ENCODE data around the gene JPH4. TPM values are rescaled to one million over a fixed set of nuclear protein-coding genes. Genes with fewer than 3 reads are reported as not detected.
A peak's percentile ranks its signal among the peaks of the same experiment; 100 is the strongest.
"Not testable (repeated sequence)": the region's sequence is repeated elsewhere in the genome, so short reads cannot be mapped to it uniquely, and the experiment has no call there.

JPH4 gene
- total RNA-seq = 1.1 TPM

DNA sequence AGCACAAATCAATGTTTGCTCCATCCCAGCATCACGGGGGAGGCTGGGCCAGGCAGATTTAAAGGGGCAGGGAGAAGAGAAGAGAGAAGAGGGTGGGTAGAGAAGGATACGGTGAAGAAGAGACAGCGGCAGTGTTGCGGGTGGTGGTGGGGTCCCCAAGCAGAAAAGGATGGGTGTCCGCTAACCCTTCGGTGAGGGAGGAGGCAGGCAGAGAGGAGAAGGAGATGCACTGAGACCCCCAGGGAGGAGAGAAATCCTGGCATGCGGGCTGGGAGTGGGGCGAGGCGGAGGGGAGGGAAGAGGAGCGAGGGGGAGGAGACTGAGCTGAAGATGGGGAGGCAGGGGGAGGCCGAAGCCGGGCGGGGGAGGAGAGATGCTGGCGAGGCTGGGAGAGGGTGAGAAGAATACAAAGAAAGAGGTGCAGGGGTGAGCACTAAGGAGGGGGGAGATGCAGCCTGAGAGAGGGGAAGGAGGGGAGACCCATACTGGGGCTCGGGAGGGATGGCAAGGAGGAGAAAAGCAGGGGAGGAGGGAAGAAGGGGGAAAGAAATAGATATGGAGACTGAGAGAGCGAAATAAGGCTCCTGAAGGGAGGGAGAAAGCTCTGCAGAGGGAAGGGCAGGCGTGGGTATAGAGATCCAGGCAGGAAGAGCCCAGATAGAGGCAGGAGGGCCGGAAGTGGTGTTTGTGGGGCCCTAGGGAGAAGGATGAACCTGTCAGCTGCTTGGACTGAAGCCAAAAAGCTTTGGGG, at the start of gene JPH4:
Gene JPH4 (minus strand): TSS at position 231 of the 751 bp plus-strand sequence. CDS start 1,337 bp downstream, outside the sequence.
- DNase-seq = peak; percentile 46

DNA sequence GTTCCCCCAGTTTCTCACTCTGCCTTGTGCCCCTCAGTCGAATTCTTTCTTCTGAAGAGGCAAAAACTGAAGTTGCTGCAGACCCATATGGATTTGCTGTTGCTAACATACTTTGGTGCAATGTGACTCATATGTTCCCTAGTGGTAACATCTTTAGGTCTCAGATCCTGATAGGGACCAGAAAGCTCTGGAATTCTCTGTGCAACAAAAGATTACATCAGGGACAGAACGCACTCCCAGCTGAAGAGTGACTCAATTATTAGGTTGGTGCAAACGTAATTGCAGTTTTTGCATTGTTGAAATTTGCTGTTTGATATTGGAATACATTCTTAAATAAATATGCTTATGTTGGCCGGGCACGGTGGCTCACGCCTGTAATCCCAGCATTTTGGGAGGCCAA, 49.4 kb upstream of the JPH4 start:
- DNase-seq = no peak

DNA sequence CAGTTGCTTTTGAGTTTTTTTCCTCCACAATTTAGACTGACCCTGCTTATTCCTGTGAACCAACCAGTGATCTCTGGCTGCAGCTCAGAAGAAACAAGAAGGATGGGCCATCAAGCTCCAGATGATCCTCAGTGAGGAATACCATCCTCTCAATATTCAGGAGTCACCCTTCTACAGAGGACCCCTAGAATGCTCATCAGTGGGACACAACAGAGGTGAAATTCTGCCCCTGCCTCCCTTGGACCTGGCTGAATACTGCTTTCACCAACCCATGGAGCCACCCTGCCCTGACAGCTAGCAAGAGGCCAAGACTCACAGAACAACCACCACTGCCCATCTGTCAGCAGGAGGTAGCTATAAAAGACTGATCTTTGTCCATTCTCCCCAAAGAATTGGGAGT, 48.4 kb upstream of the JPH4 start:
- no peak for DNase-seq

DNA sequence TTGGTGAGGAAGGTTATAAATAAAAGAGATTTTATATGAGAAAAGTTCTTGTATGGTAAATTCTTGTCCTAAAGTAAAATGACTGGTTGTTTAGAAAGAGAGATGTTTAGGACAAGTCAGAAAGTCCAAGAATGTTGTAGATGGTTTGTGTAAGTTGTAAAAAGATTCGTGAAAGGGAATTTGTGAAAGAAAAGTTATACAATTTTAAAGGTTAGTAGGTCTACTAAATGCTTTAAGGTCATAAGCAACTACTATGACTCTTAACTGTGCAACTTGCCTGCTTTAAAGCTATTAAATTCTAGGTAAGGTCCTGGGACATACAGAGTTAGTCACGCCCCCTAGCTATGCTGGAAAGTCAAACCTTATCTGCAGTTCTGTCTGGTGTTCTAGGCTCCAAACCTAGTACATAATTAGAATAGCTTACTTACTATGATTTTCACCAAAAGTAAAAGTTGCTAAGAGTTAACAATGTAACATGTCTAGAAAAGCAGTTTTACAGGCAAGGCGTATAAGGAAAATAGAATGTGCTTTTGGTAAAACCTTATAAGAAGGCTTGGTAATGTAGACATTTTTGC, 46.3 kb upstream of the JPH4 start:
- DNase-seq = no peak

DNA sequence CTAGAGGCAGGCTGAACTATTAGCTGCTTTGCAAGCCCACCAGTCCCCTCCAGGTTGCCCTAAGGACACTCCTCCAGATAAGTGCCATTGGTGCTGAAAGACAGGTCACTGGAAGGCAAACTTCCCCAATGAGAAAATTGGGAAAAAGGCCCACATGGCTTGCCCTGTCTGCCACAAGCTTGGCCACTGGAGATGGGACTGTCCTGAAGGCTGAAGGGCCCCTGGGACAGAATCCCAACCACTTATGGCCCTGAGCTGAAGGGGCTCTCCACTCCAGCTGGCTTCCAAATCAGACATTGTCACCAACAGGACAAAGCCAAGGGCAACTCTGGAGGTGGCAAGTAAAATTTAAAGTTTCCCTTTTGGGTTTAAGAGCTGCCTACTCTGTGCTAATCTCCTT, 45.4 kb upstream of the JPH4 start:
- DNase-seq = no peak

DNA sequence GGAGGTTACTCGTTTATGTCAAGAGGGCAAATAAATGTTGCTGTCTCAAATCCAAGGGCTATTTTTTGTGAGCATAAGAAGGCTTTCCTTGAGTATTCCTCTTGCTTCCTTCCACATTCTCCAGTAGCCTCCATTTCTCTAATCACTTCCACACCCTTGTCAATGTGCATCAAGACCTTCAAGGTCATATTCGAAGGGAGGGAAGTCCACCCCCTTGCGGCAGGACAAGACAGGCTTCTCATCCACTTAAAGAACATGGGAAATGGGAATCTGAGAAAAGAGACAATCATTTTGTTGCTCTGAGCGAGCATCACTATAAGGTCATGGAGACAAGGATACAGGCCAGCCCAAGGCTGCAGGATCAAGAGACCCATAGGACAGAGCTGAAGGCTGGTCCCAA, 44.4 kb upstream of the JPH4 start:
- no peak for DNase-seq

DNA sequence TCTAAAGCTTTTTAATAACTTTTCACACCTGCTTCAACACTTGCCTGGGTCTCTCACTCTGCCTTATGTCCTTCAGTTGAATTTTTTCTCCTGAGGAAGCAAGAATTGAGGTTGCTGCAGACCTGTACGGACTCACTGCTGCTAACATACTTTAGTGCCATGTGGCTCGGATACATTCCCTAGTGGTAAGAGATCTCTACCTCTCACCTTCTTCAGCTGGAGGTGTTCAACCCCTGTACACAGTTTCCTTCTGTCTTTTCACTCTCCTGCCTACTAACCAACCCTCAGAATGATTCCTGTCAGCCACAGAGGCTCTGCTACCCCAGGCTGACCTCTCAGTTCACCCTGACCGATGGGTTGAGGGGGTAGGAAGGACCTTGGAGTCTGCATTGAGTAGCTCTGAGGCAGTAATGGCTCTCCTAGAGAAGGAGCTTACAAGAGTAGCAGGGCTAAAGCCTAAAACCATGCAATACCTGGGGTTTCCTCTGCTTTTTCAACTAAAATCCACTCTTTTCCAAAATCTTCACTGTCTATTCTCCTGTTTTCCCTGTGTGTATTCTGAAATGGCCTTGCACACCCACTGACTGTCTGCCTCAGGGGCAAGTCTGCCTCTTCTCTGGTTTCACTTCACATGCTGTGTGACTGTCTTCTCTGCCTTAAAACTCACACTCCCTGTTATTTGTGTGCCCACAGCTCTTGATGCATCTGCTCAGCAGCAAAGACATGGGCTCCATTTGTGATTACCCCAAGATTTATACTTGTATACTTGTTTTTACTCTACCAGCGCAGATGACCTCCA, 43.5 kb upstream of the JPH4 start:
- no peak for DNase-seq

DNA sequence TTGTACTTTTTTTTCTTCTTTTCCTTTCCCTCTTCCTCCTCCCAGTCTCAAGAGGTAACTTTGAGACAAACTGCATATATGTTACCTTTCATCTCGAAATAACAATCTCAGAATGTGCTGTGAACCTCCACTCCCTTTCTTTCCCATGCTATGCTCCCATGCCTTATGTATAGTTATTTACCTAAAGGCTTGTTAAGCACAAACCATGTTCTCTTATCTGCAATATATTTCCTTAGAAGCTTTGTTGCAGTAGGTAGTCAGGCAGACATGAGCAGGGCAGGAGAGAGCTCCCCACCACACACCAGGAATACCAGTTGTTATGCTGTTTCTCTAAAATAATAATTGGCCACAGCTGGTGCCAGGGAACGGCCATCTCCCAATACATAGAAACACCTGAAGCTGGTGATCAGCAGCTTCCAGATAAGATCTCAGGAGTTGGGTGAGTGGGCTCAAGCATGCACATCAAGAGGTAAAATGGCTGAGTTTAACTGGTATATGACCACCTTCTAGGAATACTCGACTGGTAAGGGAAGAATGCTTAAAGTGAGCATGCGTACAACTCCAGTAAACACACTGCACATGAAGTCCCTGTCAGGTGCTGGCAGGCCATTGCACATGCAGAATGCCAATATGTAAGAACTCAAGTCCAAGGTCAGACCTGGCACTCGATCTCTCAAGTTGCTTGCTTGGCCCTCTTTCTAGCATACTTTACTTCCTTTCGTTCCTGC, 42.8 kb upstream of the JPH4 start:
- no peak for DNase-seq

DNA sequence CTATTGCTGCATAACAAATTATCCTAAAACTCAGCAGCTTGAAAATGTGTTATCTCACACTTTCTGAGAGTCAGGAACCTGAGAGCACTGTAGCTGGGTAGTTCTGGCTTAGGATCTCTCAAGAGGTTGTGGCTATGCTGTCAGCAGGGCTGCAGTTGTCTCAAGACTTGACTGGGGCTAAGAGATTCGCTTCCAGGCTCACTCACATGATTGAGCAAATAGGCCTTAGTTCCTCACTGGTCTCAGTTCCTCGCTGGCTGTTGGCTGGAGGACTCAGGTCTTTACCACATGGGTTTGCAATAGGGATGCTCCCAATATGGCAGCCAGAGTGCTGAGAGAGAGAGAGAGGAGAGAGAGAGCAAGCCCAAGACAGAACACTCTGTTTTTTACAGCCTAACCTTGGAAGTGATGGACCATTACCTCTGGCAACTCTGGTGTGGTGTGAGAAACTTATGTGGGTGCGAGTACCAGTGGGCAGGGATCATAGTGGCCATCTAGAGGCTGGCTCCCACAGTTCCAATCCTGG, 41.6 kb upstream of the JPH4 start:
- no peak for DNase-seq

DNA sequence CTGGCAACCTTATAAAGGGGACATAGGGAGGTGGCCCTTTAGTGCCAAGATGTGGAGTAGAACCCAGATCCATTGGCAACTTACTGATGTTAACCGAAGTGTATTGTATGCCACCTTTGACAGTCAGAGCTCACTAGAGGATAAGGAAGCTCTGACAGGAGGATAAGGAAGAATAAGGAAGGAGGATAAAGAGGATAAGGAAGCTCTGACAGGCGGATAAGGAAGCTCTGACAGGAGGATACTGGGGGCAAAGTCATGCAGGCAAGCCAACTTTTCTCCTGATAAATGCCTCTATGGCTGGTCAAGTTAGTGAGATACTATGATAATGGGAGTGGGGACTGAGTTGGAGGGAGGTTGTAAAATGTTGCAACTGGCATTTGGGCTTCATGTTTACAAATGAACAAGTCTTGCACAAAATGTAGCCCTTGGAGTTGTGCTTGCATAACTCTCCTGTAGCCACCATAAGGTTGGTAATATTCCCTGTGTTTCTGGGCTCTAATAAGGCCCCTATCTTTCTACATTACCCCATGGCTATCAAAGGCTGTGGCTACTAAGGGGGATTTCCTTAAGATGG, 39.9 kb upstream of the JPH4 start:
- DNase-seq = no peak

DNA sequence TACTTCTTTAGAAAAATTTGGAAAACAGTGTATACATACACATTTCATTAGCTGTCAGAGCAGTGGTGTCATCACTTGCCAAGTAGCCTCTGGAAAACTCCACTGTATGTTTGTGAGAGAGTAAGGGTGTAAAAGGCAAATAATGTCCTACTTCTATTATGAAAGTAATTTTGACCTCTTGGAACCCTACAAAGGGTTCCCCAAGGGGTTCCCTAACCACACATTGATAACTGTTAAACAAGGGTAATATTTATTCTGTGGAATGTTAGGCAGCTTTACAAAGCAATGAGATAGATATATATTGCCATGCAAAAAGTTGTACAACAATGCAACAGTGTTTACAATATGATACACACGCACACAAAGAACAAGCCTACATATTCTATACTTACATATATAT, 38.9 kb upstream of the JPH4 start:
- DNase-seq = no peak

DNA sequence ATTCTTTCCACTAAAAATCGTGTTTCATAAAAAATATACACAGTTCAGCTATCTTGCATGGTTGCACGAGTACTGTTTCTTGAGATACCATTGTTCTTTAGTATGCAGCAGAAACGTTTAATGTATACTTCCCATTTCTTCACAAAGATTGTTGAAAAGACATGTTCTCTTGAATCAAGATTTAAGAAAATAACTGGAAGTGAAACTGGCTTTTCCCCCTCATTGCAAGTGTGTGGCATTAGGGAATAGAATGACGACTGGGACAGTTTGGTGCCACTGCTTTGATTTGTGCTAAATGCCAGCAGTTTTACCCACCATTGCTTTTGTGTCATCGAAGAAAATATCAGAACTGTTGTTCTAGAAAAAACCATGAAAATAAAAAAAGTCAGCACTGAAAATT, 37.3 kb upstream of the JPH4 start:
- DNase-seq = no peak

DNA sequence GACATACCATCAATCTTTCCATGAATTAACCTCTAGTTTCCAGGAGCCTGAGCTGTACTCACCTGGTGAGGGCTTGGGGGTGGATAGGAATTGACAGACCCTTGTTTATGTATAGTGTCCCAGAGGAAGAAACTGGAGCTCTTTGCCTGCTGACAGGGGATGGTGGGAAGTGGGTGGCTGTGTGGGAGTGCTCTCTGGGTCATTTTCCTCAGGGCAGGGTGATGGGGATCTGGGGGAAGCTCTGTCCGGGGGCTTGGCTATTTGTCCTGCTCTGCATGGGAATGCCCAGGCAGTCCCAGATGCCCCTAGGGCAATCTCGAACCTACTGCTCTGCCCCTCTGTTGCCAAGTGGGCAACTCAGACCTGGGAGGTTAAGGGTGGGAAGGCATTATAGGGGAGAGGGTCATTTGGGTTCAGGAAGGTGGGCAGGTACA, 35.8 kb upstream of the JPH4 start:
- no peak for DNase-seq

DNA sequence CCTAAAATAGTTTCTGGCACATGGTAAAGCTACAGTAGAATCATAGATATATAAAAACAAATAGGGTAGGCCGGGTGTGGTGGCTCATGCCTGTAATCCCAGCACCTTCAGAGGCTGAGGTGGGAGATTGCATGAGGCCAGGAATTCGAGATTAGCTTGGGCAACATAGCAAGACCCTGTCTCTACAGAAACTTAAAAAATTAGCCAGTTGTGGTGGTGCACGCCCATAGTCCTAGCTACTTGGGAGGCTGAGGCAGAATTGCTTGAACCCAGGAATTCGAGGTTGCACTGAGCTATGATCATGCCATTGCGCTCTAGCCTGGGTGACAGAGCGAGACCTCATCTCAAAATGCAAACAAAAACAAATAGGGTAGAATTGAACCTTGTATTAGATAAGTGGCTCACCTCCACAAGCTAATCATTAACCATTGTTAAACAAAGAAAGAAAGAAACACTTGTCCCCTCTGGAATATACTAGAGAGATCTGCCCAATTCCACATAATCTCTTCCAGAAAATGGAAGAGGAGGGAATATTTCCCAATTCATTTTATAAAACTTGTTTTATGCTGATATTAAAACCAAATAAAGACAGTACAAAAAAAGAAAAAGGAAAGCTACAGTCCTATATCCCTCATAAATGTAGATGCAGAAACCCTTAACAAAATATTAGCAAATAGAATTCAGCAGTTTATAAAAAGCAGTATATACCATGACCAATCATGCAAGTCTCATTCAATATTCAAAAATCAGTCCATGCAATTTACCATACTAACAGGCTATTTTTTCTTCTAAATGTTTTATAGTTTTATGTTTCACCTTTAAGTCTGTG, 34.9 kb upstream of the JPH4 start:
- no peak for DNase-seq

DNA sequence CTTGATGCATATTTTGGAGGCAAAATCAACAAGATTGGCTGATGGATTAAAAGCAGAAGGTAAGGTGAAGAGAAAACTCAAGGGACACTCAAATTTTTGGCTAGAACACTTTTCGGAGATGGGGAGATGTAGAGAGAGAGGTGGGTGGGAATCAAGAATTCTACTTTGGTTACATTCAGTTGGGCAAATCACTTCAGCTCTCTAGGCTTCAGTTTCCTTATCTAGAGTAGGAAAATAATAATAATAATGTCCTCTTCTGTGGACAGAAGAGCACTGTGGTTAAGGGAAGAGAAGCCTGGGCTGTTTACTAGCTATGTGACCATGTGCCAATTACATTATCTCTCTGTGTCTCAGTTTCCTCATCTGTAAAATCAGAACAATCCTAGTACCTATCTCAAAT, 34.2 kb upstream of the JPH4 start:
- DNase-seq = no peak

DNA sequence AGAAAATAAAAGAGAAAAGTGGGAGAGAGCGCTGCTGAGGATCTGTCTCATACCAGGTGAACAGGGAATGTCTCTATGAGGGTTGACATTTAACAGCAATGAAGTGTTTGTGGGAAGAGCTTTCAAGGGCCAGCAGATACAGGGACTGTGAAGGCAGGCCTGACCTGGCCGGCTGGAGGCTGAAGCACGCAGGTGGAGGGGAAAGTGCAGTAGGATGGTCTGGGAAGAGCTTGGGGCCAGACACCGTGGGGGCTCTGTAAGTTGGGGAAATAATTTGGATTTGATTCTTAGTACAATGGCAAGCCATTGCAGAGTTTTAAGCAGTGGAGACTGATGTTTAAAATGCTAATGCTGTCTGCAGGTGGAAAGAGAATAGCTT, 33.8 kb upstream of the JPH4 start:
- no peak for DNase-seq

DNA sequence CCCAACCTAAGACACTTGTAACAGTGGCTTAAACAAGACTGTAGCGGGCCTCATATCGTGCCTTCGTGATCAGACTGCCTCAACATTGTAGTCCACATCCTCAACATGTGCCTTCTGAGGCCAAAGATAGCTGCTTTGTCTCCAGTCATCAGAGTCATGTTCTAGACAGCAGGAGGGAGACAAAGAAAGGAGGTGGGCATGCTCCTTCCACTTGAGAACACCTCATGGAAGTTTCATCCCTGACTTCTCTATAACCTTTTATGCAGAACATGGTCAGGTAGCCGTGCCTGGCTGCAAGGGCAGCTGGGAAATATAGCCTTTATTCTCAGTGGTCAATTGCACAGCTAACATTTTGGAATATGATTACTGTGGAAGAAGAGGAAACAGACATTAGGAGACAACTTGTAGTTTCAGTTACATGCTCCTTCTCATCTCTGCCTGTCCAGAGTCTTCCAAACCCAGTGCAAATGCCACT, 32.3 kb upstream of the JPH4 start:
- no peak for DNase-seq

DNA sequence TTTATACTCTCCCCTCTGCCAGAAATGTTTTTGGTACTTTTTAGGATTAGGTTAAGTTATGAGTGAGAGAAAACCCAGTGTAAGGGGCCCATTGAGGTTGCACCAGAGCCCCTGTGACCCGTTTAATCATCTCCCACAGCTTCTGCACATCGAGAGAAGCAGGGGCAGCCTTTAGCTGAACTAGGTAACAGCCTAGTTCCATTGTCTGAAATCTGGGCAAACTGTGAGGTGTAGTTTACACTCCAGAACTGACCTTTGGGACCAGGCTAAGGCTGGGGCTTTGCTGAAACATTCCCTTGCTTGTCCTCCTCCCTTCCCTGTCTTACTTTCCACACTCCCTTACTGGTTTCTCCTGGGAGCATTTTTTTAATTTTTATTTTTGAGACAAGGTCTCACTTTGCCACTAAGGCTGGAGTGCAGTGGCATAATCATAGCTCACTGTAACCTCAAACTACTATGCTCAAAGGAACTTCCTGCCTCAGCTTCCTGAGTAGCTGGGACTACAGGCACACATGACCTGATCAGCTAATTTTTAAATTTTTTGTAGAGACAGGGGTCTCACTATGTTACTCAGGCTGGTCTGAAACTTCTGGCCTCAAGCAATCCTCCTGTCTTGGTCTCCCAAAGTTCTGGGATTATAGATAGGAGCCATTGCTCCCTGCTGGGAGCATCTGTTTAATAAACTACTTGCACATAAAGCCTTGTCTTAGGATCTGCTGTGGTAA, 31.7 kb upstream of the JPH4 start:
- DNase-seq = no peak

DNA sequence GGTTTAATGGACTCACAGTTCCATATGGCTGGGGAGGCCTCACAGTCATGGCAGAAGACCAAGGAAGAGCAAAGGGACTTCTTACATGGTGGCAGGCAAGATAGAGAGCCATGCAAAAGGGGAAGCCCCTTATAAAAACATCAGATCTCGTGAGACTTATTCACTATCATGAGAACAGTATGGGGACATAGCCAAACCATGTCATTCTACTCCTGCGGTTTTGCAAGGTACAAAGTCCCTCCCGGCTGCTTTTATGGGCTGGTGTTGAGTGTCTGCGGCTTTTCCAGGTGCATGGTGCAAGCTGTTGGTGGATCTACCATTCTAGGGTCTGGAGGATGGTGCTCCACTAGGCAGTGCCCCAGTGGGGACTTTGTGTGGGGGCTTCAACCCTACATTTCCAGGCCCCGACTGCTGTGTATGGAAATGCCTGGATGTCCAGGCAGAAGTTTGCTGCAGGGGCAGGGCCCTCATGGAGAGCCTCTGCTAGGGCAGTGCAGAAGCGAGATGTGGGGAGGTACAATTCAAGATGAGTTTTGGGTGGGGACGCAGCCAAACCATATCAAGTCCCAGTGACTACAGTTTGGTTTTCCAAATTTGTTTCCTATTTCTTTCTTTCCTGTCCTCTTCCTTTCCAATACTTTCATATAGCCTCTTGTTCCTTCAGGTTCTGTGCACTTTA, 31.0 kb upstream of the JPH4 start:
- DNase-seq = not testable (repeated sequence)

DNA sequence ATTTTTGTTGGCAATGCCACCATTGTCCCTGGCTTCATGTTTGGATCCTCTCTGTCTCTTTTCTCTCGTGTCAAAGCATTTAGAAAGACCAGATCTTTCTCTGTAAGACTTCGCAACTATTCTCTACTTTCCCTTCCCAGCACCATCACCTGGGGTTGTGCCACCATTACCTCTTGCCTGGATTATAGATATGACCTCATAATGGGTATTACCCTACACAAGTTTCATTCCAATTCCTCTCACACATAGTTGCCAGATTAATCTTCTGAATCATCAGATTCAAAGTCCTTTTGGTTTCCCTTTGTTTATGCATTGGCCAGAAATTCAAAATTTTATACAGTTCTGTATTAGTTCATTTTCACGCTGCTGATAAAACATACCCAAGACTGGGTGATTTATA, 30.4 kb upstream of the JPH4 start:
- DNase-seq = no peak

Measured in tongue (tissue), 2 donors.